Measurements from ENCODE around the gene SLC26A4. TPM values are rescaled to one million over a fixed set of nuclear protein-coding genes. Genes with fewer than 3 reads are reported as not detected.
A peak's percentile ranks its signal among the peaks of the same experiment; 100 is the strongest.

SLC26A4 gene
- total and polyA plus RNA-seq, 9 of the 15 experiments (the other 6 are each of a cell fraction or from before 2014, with no cell fraction given): 0.09 to 1.2 (median 0.33) TPM

DNA sequence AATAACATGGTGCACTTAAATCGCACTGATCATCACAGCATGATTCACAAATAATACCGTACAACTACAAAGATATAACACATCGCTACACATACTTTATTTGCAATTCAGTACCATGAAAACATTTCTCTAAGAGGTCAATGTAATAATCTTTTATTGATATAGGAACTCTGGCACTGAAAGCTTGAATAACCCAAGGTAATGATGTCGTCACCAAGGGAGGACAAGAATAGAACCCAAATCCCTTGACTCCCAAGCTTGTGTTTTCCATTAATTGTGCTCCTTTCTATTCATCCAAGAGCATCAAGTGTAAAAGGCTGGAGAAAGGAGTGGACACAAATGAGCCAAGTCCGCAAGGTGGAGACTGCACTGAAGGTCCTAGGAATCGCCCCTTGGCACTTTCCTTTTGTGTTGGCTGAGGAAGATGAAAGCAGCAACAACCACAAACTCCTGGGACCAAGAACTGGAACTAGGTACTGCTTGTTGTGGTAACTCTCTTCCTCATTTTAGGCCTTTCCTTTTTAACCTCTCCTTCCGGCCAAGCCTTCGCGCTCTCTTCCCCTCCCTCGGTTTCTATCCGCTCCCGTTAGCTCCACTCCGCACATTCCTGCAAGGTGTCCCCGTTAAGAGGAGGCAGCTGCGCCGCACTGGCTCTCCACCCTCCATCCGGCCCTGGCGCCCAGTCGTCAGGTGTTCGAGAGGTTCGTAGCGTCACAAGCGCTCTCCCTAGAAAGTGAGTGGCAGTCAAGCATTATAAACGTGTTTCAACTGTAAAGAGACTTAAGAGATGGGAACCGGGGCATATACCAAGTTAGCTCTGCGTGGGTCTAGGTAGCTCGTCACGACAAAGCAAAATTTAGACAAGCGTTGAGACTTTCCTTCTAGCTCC lies 82.3 kb downstream of the SLC26A4 start (continued):
- TF ChIP-seq, protein P1, sequence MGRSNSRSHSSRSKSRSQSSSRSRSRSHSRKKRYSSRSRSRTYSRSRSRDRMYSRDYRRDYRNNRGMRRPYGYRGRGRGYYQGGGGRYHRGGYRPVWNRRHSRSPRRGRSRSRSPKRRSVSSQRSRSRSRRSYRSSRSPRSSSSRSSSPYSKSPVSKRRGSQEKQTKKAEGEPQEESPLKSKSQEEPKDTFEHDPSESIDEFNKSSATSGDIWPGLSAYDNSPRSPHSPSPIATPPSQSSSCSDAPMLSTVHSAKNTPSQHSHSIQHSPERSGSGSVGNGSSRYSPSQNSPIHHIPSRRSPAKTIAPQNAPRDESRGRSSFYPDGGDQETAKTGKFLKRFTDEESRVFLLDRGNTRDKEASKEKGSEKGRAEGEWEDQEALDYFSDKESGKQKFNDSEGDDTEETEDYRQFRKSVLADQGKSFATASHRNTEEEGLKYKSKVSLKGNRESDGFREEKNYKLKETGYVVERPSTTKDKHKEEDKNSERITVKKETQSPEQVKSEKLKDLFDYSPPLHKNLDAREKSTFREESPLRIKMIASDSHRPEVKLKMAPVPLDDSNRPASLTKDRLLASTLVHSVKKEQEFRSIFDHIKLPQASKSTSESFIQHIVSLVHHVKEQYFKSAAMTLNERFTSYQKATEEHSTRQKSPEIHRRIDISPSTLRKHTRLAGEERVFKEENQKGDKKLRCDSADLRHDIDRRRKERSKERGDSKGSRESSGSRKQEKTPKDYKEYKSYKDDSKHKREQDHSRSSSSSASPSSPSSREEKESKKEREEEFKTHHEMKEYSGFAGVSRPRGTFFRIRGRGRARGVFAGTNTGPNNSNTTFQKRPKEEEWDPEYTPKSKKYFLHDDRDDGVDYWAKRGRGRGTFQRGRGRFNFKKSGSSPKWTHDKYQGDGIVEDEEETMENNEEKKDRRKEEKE (IDR thresholded peaks at IDR 0.05; ENCODE audit: borderline replicate concordance in 1 of 2, control insufficient read depth in 1 of 2, low read depth in 2 of 2, low read length in 1 of 2): no peak
- TF ChIP-seq FOXJ2 (tag; IDR thresholded peaks at IDR 0.05): no peak
- no peak for TF ChIP-seq LARP7 (IDR thresholded peaks at IDR 0.05)
- TF ChIP-seq, protein P2, sequence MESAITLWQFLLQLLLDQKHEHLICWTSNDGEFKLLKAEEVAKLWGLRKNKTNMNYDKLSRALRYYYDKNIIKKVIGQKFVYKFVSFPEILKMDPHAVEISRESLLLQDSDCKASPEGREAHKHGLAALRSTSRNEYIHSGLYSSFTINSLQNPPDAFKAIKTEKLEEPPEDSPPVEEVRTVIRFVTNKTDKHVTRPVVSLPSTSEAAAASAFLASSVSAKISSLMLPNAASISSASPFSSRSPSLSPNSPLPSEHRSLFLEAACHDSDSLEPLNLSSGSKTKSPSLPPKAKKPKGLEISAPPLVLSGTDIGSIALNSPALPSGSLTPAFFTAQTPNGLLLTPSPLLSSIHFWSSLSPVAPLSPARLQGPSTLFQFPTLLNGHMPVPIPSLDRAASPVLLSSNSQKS (CRISPR knock-in tag; IDR thresholded peaks at IDR 0.05): no peak
- TF ChIP-seq, protein P3, sequence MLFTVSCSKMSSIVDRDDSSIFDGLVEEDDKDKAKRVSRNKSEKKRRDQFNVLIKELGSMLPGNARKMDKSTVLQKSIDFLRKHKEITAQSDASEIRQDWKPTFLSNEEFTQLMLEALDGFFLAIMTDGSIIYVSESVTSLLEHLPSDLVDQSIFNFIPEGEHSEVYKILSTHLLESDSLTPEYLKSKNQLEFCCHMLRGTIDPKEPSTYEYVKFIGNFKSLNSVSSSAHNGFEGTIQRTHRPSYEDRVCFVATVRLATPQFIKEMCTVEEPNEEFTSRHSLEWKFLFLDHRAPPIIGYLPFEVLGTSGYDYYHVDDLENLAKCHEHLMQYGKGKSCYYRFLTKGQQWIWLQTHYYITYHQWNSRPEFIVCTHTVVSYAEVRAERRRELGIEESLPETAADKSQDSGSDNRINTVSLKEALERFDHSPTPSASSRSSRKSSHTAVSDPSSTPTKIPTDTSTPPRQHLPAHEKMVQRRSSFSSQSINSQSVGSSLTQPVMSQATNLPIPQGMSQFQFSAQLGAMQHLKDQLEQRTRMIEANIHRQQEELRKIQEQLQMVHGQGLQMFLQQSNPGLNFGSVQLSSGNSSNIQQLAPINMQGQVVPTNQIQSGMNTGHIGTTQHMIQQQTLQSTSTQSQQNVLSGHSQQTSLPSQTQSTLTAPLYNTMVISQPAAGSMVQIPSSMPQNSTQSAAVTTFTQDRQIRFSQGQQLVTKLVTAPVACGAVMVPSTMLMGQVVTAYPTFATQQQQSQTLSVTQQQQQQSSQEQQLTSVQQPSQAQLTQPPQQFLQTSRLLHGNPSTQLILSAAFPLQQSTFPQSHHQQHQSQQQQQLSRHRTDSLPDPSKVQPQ (CRISPR knock-in tag; IDR thresholded peaks at IDR 0.05; ENCODE audit: borderline replicate concordance): no peak
- TF ChIP-seq SMARCC2 (IDR thresholded peaks at IDR 0.05; ENCODE audit: low read depth): peak; percentile 23; the same call in 1 of the 2 replicates
- no peak for TF ChIP-seq ZNF699 (CRISPR knock-in tag; IDR thresholded peaks at IDR 0.05; ENCODE audit: insufficient replicate concordance)
- TF ChIP-seq ERF (CRISPR knock-in tag; IDR thresholded peaks at IDR 0.05): peak; percentile 20; the same call in 1 of the 2 replicates
- no peak; the same call in 1 of the 2 replicates for TF ChIP-seq SUPT5H (IDR thresholded peaks at IDR 0.05)
- no peak; the same call in 1 of the 2 replicates for TF ChIP-seq TFAP4 (CRISPR knock-in tag; IDR thresholded peaks at IDR 0.05; ENCODE audit: borderline replicate concordance)
- TF ChIP-seq TEAD4 (IDR thresholded peaks at IDR 0.05; ENCODE audit: low read length): peak; percentile 23; the same call in 1 of the 2 replicates
- TF ChIP-seq TEAD4 (CRISPR knock-in tag; IDR thresholded peaks at IDR 0.05; ENCODE audit: borderline replicate concordance): no peak
- no peak; the same call in 1 of the 2 replicates for TF ChIP-seq NFE2 (IDR thresholded peaks at IDR 0.05; ENCODE audit: low read depth)
- no peak for TF ChIP-seq ZNF174 (CRISPR knock-in tag; IDR thresholded peaks at IDR 0.05)
- TF ChIP-seq GTF2A2 (tag; IDR thresholded peaks at IDR 0.05): peak; percentile 75
- TF ChIP-seq PHF20 (IDR thresholded peaks at IDR 0.05; ENCODE audit: partially characterized antibody): peak; percentile 63
- TF ChIP-seq ZFP91 (CRISPR knock-in tag; IDR thresholded peaks at IDR 0.05): peak; percentile 61; the same call in 1 of the 2 replicates
- no peak for TF ChIP-seq ZNF184 (CRISPR knock-in tag; IDR thresholded peaks at IDR 0.05)
